HepG2 (cell line): ENCODE measurements around the gene GPR37L1. TPM values are rescaled to one million over a fixed set of nuclear protein-coding genes. Genes with fewer than 3 reads are reported as not detected.

Experiments used
- CBFB ChIP-seq: sonication (generic); formaldehyde crosslinking; IDR thresholded peaks from 2 replicates; pipeline ENCODE4 v1.4.0; 2020; ENCODE audit warnings: missing genetic modification reagents
- CHD4 ChIP-seq: fragments of 200-600 bp; sonication (generic); IDR thresholded peaks from 2 replicates; pipeline ENCODE4 v1.7.0; 2017; ENCODE audit warnings: mild to moderate bottlenecking, low read length, borderline replicate concordance
- GATAD2A ChIP-seq: IDR thresholded peaks from 2 replicates; pipeline ENCODE4 v1.6.1; 2016
- GLI4 ChIP-seq: sonication (generic); formaldehyde crosslinking; IDR thresholded peaks from 2 replicates; pipeline ENCODE4 v1.5.1; 2020; ENCODE audit warnings: missing genetic modification reagents, mild to moderate bottlenecking, moderate library complexity, borderline replicate concordance
- HMGA1 ChIP-seq: sonication (generic); formaldehyde crosslinking; conservative IDR thresholded peaks from 2 replicates; pipeline ENCODE4 v1.4.0; 2020; ENCODE audit warnings: missing genetic modification reagents
- MAZ ChIP-seq, 2 experiments: sonication (generic) in 1 of 2; formaldehyde crosslinking in 1 of 2; IDR thresholded peaks; 2 replicates each; pipeline versions ENCODE4 v1.5.0 to v1.6.1; 2012 to 2020; ENCODE audit warnings: low read depth in 2 of 2, mild to moderate bottlenecking in 2 of 2, borderline replicate concordance in 1 of 2, improper control_type of control experiment in 1 of 2, low read length in 1 of 2, missing genetic modification reagents in 1 of 2, moderate library complexity in 1 of 2
- PHF8 ChIP-seq: sonication (generic); formaldehyde crosslinking; IDR thresholded peaks from 2 replicates; pipeline ENCODE4 v1.5.0; 2020; ENCODE audit warnings: missing genetic modification reagents
- SIX1 ChIP-seq: sonication (generic); formaldehyde crosslinking; IDR thresholded peaks from 2 replicates; pipeline ENCODE4 v1.4.0; 2020; ENCODE audit warnings: missing genetic modification reagents, borderline replicate concordance
- ZC3H13 ChIP-seq: sonication (generic); formaldehyde crosslinking; IDR thresholded peaks from 2 replicates; pipeline ENCODE4 v1.8.1; 2023; ENCODE audit warnings: mild to moderate bottlenecking, missing genetic modification reagents, moderate library complexity
- ZFAT ChIP-seq: sonication (generic); formaldehyde crosslinking; conservative IDR thresholded peaks from 2 replicates; pipeline ENCODE4 v1.8.1; 2023; ENCODE audit warnings: missing genetic modification reagents, inconsistent platforms
- ZNF121 ChIP-seq: sonication (generic); formaldehyde crosslinking; IDR thresholded peaks from 2 replicates; pipeline ENCODE4 v1.5.0; 2020; ENCODE audit warnings: mild to moderate bottlenecking, missing genetic modification reagents
- ZNF383 ChIP-seq: sonication (generic); formaldehyde crosslinking; IDR thresholded peaks from 2 replicates; pipeline ENCODE4 v1.4.0; 2020; ENCODE audit warnings: missing genetic modification reagents, mild to moderate bottlenecking, borderline replicate concordance
- polyA plus RNA-seq, 8 experiments: library from polyadenylated mRNA; depleted of rRNA in 3 of 8; stranded (reverse) in 7 of 8; unstranded in 1 of 8; fragments of >200 nt; fragmentation: Illumina TruSeq in 4 of 8; extraction: Trizol in 4 of 8; gene quantifications; 2 replicates each; pipeline versions ENCODE4 v1.2.1 to v1.2.3, GENCODE V29; 2011 to 2016; ENCODE audit warnings: low read depth in 4 of 8, missing spikeins in 1 of 8, mixed read lengths in 1 of 8; ENCODE audit not compliant: insufficient read depth in 1 of 8
- total RNA-seq, 5 experiments: library from RNA; depleted of rRNA; stranded (reverse); fragments of >200 nt; fragmentation: Illumina TruSeq; extraction: Trizol; gene quantifications; 2 replicates each; pipeline ENCODE4 v1.2.3, GENCODE V29; 2016; ENCODE audit warnings: low read depth in 1 of 5
- TF ChIP-seq, protein P1 (sequence below): sonication (generic); formaldehyde crosslinking; IDR thresholded peaks from 2 replicates; pipeline ENCODE4 v1.4.0; 2020; ENCODE audit warnings: missing genetic modification reagents; ENCODE audit errors: not compliant biosample characterization
- TF ChIP-seq, protein P2 (sequence below): sonication (generic); formaldehyde crosslinking; IDR thresholded peaks from 2 replicates; pipeline ENCODE4 v1.4.0; 2020; ENCODE audit warnings: mild to moderate bottlenecking, missing genetic modification reagents
- TF ChIP-seq, protein P3 (sequence below): sonication (generic); formaldehyde crosslinking; IDR thresholded peaks from 2 replicates; pipeline ENCODE4 v1.4.0; 2020; ENCODE audit warnings: mild to moderate bottlenecking, missing genetic modification reagents
- TF ChIP-seq, protein P4 (sequence below): sonication (generic); formaldehyde crosslinking; IDR thresholded peaks from 2 replicates; pipeline ENCODE4 v1.4.0; 2020; ENCODE audit warnings: missing genetic modification reagents

GPR37L1 gene
- total and polyA plus RNA-seq, 2 of the 13 experiments (the other 11 are each of a cell fraction or from before 2014, with no cell fraction given): 0.13 TPM; not detected in 1

DNA sequence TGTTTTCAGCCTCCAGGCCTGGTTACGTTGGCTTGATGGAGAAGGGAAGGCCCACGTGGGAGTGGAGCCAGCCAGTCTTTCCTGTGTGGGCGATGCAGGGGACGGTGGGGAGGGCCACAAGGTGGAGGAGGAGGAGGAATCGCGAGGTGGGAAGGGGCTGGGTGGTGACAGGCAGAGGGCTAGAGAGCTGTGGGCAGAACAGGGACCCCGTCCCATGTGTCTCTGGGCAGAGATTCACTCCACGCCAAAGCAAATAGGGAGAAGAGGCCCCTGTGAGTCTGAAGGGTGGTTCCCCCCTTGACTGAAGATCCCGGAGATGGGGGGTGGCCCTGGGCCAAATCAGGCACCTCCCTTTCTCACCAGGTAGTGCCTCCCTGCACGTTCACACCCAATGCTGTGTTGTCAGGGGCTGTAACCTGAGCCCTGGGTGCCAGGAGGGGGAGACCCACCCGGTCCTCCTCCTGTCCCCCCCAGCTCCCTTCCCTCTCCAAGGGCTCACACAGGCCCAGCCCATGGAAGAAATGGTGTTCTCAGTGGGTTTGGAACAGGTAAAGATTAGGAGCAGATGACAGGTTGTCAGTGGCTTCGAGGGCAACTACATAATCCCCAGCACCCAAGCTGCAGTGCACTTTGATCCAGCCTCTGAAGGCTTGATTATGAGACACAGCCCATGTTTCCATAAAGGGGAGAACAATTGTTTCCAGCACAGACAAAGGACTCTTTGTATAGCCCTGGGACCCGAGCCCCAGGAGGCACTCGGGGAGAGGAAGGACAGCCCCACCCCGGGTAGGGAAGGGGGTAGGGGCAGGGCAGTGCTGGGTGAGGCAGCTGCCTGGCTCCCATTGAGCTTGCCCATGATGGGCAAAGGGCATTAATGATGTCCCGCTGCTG lies 37.7 kb upstream of the GPR37L1 start (continued):
- TF ChIP-seq ZNF121 (CRISPR knock-in tag): 0 out of 2 replicates have a peak, but pooled peaks have one; percentile 33
- TF ChIP-seq GATAD2A (CRISPR knock-in tag): peak; percentile 81
- TF ChIP-seq ZNF383: no peak
- no peak for TF ChIP-seq CBFB (CRISPR knock-in tag)
- TF ChIP-seq, protein P1, sequence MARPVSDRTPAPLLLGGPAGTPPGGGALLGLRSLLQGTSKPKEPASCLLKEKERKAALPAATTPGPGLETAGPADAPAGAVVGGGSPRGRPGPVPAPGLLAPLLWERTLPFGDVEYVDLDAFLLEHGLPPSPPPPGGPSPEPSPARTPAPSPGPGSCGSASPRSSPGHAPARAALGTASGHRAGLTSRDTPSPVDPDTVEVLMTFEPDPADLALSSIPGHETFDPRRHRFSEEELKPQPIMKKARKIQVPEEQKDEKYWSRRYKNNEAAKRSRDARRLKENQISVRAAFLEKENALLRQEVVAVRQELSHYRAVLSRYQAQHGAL (CRISPR knock-in tag): no peak
- no peak for TF ChIP-seq GLI4 (CRISPR knock-in tag)
- TF ChIP-seq SIX1 (CRISPR knock-in tag): peak; percentile 97
- TF ChIP-seq CHD4: 0 out of 2 replicates have a peak, but pooled peaks have one; percentile 1
- TF ChIP-seq HMGA1: no peak
- TF ChIP-seq, protein P2, sequence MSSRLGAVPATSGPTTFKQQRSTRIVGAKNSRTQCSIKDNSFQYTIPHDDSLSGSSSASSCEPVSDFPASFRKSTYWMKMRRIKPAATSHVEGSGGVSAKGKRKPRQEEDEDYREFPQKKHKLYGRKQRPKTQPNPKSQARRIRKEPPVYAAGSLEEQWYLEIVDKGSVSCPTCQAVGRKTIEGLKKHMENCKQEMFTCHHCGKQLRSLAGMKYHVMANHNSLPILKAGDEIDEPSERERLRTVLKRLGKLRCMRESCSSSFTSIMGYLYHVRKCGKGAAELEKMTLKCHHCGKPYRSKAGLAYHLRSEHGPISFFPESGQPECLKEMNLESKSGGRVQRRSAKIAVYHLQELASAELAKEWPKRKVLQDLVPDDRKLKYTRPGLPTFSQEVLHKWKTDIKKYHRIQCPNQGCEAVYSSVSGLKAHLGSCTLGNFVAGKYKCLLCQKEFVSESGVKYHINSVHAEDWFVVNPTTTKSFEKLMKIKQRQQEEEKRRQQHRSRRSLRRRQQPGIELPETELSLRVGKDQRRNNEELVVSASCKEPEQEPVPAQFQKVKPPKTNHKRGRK: no peak; the same call in 1 of the 2 replicates
- TF ChIP-seq, protein P3, sequence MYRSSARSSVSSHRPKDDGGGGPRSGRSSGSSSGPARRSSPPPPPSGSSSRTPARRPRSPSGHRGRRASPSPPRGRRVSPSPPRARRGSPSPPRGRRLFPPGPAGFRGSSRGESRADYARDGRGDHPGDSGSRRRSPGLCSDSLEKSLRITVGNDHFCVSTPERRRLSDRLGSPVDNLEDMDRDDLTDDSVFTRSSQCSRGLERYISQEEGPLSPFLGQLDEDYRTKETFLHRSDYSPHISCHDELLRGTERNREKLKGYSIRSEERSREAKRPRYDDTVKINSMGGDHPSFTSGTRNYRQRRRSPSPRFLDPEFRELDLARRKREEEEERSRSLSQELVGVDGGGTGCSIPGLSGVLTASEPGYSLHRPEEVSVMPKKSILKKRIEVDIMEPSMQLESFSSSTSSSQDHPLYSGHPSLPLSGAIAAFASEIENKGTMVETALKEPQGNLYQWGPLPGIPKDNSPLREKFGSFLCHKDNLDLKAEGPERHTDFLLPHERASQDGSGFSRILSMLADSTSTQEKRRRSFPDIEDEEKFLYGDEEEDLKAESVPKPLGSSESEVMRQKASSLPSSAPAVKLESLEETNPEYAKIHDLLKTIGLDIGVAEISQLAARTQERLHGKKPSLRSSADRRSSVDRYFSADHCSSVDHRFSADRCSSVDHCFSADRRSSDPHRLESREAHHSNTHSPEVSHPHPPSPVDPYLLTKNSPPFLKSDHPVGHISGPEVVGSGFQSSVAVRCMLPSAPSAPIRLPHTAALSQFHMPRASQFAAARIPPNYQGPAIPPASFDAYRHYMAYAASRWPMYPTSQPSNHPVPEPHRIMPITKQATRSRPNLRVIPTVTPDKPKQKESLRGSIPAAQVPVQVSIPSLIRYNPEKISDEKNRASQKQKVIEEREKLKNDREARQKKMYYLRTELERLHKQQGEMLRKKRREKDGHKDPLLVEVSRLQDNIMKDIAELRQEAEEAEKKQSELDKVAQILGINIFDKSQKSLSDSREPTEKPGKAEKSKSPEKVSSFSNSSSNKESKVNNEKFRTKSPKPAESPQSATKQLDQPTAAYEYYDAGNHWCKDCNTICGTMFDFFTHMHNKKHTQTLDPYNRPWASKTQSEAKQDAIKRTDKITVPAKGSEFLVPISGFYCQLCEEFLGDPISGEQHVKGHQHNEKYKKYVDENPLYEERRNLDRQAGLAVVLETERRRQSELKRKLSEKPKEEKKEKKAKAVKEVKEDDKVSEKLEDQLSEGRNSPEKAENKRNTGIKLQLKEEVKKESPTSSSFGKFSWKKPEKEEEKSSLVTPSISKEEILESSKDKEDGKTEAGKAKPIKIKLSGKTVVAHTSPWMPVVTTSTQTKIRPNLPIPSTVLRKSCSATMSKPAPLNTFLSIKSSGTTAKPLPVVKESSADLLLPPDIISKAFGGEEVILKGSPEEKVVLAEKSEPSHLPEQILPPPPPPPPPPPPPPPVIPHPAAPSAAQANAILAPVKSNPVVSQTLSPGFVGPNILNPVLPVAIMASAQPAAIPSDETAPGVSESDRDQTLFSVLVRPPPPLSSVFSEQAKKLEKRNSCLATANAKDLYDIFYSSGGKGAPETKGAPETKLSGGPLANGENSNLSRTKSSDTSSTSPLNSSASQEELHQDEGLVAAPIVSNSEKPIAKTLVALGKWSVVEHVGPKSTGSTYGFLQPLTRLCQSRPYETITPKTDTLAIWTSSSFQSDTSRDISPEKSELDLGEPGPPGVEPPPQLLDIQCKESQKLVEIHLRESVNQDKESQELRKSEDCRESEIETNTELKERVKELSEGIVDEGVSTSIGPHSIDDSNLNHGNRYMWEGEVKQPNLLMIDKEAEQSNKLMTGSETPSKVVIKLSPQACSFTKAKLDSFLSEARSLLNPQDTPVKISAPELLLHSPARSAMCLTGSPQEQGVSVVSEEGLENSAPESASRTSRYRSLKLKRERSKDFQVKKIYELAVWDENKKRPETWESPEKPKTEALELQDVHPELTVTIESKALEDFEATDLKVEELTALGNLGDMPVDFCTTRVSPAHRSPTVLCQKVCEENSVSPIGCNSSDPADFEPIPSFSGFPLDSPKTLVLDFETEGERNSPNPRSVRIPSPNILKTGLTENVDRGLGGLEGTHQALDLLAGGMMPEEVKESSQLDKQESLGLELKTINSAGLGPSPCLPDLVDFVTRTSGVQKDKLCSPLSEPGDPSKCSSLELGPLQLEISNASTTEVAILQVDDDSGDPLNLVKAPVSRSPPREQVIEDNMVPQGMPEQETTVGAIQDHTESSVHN (CRISPR knock-in tag): no peak
- TF ChIP-seq, protein P4, sequence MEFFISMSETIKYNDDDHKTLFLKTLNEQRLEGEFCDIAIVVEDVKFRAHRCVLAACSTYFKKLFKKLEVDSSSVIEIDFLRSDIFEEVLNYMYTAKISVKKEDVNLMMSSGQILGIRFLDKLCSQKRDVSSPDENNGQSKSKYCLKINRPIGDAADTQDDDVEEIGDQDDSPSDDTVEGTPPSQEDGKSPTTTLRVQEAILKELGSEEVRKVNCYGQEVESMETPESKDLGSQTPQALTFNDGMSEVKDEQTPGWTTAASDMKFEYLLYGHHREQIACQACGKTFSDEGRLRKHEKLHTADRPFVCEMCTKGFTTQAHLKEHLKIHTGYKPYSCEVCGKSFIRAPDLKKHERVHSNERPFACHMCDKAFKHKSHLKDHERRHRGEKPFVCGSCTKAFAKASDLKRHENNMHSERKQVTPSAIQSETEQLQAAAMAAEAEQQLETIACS (CRISPR knock-in tag): no peak
- peak; percentile 78; the same call in 1 of the 2 replicates for TF ChIP-seq MAZ (IDR thresholded peaks at IDR 0.05; ENCODE audit: borderline replicate concordance, low read depth, low read length)
- TF ChIP-seq MAZ (CRISPR knock-in tag; IDR thresholded peaks at IDR 0.05; ENCODE audit: low read depth): no peak
- no peak for TF ChIP-seq ZFAT
- no peak; the same call in 1 of the 2 replicates for TF ChIP-seq ZC3H13 (CRISPR knock-in tag)
- no peak; the same call in 1 of the 2 replicates for TF ChIP-seq PHF8 (CRISPR knock-in tag)
